H9 (cell line): ENCODE data around the gene USP36. TPM values are rescaled to one million over a fixed set of nuclear protein-coding genes. Genes with fewer than 3 reads are reported as not detected.
"Not testable (repeated sequence)": the region's sequence is repeated elsewhere in the genome, so short reads cannot be mapped to it uniquely, and the experiment has no call there.

ENCODE experiments used
- DNase-seq: peaks from one replicate; pipeline ENCODE4 v3.0.0-alpha.2; 2017
- H2AFZ ChIP-seq: one replicate; pipeline ENCODE4 v1.6.1; 2013; ENCODE audit warnings: mild to moderate bottlenecking, low read length, control low read depth, moderate library complexity
- H2AK5ac ChIP-seq: 2 replicates; pipeline ENCODE4 v1.6.1; 2013; ENCODE audit warnings: low read length, control low read depth, mixed read lengths; ENCODE audit not compliant: insufficient read length
- H2BK120ac ChIP-seq: one replicate; pipeline ENCODE4 v1.6.1; 2013; ENCODE audit warnings: low read depth, mild to moderate bottlenecking, low read length, control low read depth, inconsistent platforms; ENCODE audit not compliant: poor library complexity, severe bottlenecking
- H2BK12ac ChIP-seq: 2 replicates; pipeline ENCODE4 v1.6.1; 2013; ENCODE audit warnings: low read length, control low read depth, mixed read lengths, low read depth; ENCODE audit not compliant: insufficient read length
- H2BK15ac ChIP-seq: 2 replicates; pipeline ENCODE4 v1.6.1; 2013; ENCODE audit warnings: low read depth, low read length, control low read depth
- H2BK20ac ChIP-seq: one replicate; pipeline ENCODE4 v1.6.1; 2013; ENCODE audit warnings: low read depth, mild to moderate bottlenecking, low read length, control low read depth, inconsistent platforms; ENCODE audit not compliant: poor library complexity, severe bottlenecking
- H2BK5ac ChIP-seq: 2 replicates; pipeline ENCODE4 v1.6.1; 2013; ENCODE audit warnings: low read length, control low read depth, mixed read lengths; ENCODE audit not compliant: insufficient read length
- H3K14ac ChIP-seq: 2 replicates; pipeline ENCODE4 v1.6.1; 2013; ENCODE audit warnings: low read length, control low read depth; ENCODE audit not compliant: insufficient read depth
- H3K18ac ChIP-seq: 2 replicates; pipeline ENCODE4 v1.6.1; 2013; ENCODE audit warnings: low read depth, mild to moderate bottlenecking, mixed read lengths, low read length, control low read depth; ENCODE audit not compliant: insufficient read length
- H3K23ac ChIP-seq: 2 replicates; pipeline ENCODE4 v1.6.1; 2013; ENCODE audit warnings: low read length, control low read depth, mixed read lengths, low read depth; ENCODE audit not compliant: insufficient read length
- H3K23me2 ChIP-seq: 2 replicates; pipeline ENCODE4 v1.6.1; 2013; ENCODE audit warnings: low read depth, mild to moderate bottlenecking, mixed read lengths, low read length, control low read depth; ENCODE audit not compliant: insufficient read length, poor library complexity, severe bottlenecking
- H3K27ac ChIP-seq: 2 replicates; pipeline ENCODE4 v1.5.1; 2013; ENCODE audit warnings: low read length, control low read depth, mixed read lengths, low read depth; ENCODE audit not compliant: insufficient read length
- H3K27me3 ChIP-seq: 2 replicates; pipeline ENCODE4 v1.6.1; 2013; ENCODE audit warnings: low read length, control low read depth, inconsistent platforms; ENCODE audit not compliant: insufficient read depth
- H3K4ac ChIP-seq: 2 replicates; pipeline ENCODE4 v1.6.1; 2013; ENCODE audit warnings: low read depth, mild to moderate bottlenecking, control low read depth, inconsistent platforms, low read length, moderate library complexity
- H3K4me1 ChIP-seq: 2 replicates; pipeline ENCODE4 v1.6.1; 2013; ENCODE audit warnings: low read length, control low read depth, inconsistent platforms; ENCODE audit not compliant: insufficient read depth
- H3K4me2 ChIP-seq: 2 replicates; pipeline ENCODE4 v1.6.1; 2013; ENCODE audit warnings: low read length, control low read depth, mixed read lengths; ENCODE audit not compliant: insufficient read length, insufficient read depth
- H3K56ac ChIP-seq: 2 replicates; pipeline ENCODE4 v1.6.1; 2013; ENCODE audit warnings: low read depth, mild to moderate bottlenecking, mixed read lengths, low read length, control low read depth; ENCODE audit not compliant: insufficient read length
- H3K79me1 ChIP-seq: 2 replicates; pipeline ENCODE4 v1.6.1; 2013; ENCODE audit warnings: low read depth, mild to moderate bottlenecking, moderate library complexity, low read length, control low read depth, inconsistent platforms; ENCODE audit not compliant: insufficient read depth, poor library complexity, severe bottlenecking
- H3K79me2 ChIP-seq: 2 replicates; pipeline ENCODE4 v1.6.1; 2013; ENCODE audit warnings: low read length, control low read depth, inconsistent platforms; ENCODE audit not compliant: insufficient read depth
- H3K9ac ChIP-seq: 2 replicates; pipeline ENCODE4 v1.6.1; 2013; ENCODE audit warnings: low read length, control low read depth, mixed read lengths; ENCODE audit not compliant: insufficient read length; ENCODE audit errors: extremely low read depth
- H3K9me3 ChIP-seq: one replicate; pipeline ENCODE4 v1.6.1; 2013; ENCODE audit warnings: low read depth, low read length, inconsistent platforms; ENCODE audit not compliant: control insufficient read depth
- H3T11ph ChIP-seq: one replicate; pipeline ENCODE4 v1.6.1; 2013; ENCODE audit warnings: mild to moderate bottlenecking, low read length, control low read depth, inconsistent platforms
- H4K20me1 ChIP-seq: one replicate; pipeline ENCODE4 v1.6.1; 2013; ENCODE audit not compliant: control insufficient read depth, insufficient read length, insufficient read depth
- H4K5ac ChIP-seq: 2 replicates; pipeline ENCODE4 v1.6.1; 2013; ENCODE audit warnings: low read depth, mild to moderate bottlenecking, mixed read lengths, low read length, control low read depth; ENCODE audit not compliant: insufficient read length
- H4K8ac ChIP-seq: replicated peaks from 2 replicates; pipeline ENCODE4 v1.6.1; 2013; ENCODE audit warnings: low read length, control low read depth, mixed read lengths, low read depth; ENCODE audit not compliant: insufficient read length
- H4K91ac ChIP-seq: 2 replicates; pipeline ENCODE4 v1.6.1; 2013; ENCODE audit warnings: low read depth, mild to moderate bottlenecking, moderate library complexity, mixed read lengths, low read length, control low read depth; ENCODE audit not compliant: insufficient read length
- H3K27ac Mint-ChIP-seq, 3 experiments: 2 replicates in 2 of 3; 3 replicates in 1 of 3; pipeline ENCODE4 v1.8.0; 2020 to 2021; ENCODE audit warnings: mixed read lengths in 3 of 3, mild to moderate bottlenecking in 1 of 3, moderate library complexity in 1 of 3
- H3K27me3 Mint-ChIP-seq: 2 replicates; pipeline ENCODE4 v1.8.0; 2021; ENCODE audit warnings: low read depth, mild to moderate bottlenecking, moderate library complexity, mixed read lengths
- H3K36me3 Mint-ChIP-seq, 3 experiments: 2 replicates in 2 of 3; 3 replicates in 1 of 3; pipeline ENCODE4 v1.8.0; 2020 to 2021; ENCODE audit warnings: low read depth in 3 of 3, mixed read lengths in 3 of 3; ENCODE audit not compliant: insufficient read depth in 1 of 3
- H3K4me1 Mint-ChIP-seq, 2 experiments: 2 replicates each; pipeline ENCODE4 v1.8.0; 2020; ENCODE audit warnings: mixed read lengths in 2 of 2
- H3K4me3 Mint-ChIP-seq, 2 experiments: 2 replicates in 1 of 2; 3 replicates in 1 of 2; pipeline ENCODE4 v1.8.0; 2020 to 2021; ENCODE audit warnings: mild to moderate bottlenecking in 2 of 2, mixed read lengths in 2 of 2, moderate library complexity in 1 of 2
- H3K9me3 Mint-ChIP-seq, 2 experiments: 2 replicates in 1 of 2; 3 replicates in 1 of 2; pipeline ENCODE4 v1.8.0; 2020; ENCODE audit warnings: mild to moderate bottlenecking in 2 of 2, mixed read lengths in 2 of 2, moderate library complexity in 1 of 2
- CTCF ChIP-seq: fragments of 200-600 bp; sonication (generic); conservative IDR thresholded peaks from 3 replicates; pipeline ENCODE4 v1.8.0; 2021; ENCODE audit warnings: antibody characterized with exemption, mild to moderate bottlenecking
- WGBS: extraction: QIAGEN DNeasy Blood & Tissue Kit; methylation state at CpG from one replicate; pipeline ENCODE4 v1.1.7; 2013; ENCODE audit warnings: missing lambda C conversion rate, low lambda C conversion rate, mixed read lengths; ENCODE audit not compliant: insufficient read length; ENCODE audit errors: extremely low coverage; 5-methylcytosine and 5-hydroxymethylcytosine counted together
- total RNA-seq: library from RNA; stranded (reverse); gene quantifications from 2 replicates; pipeline ENCODE4 v1.2.1, GENCODE V29; 2021

The USP36 gene
- total RNA-seq, 1 experiment from 2014 or later: 106 TPM

GRCh38 chr17:78868391-78868790 is 27.8 kb upstream of the USP36 start:
- no peak for DNase-seq
- Histone ChIP-seq H3K4me1 (no peaks in the 10 kb centered on the region), H3K4me2 (no peak overlapping the region), H2BK120ac (no peak overlapping the region), H3T11ph (no peak overlapping the region), H3K79me1 (no peaks in the 10 kb centered on the region), H3K23me2 (no peaks in the 10 kb centered on the region), H3K4ac (no peak overlapping the region), H4K5ac (no peak overlapping the region), H3K9me3 (no peaks in the 10 kb centered on the region), H3K9ac (no peak overlapping the region), H3K56ac (no peak overlapping the region), H3K27ac (no peak overlapping the region), H2BK12ac (no peak overlapping the region), H3K18ac (no peak overlapping the region), H3K14ac (no peak overlapping the region; the same call in 1 of the 2 replicates), H4K91ac (no peak overlapping the region), H2BK20ac (no peak overlapping the region), H3K79me2 (no peaks in the 10 kb centered on the region), H2AK5ac (no peak overlapping the region), H4K8ac (no peak overlapping the region), H2AFZ (no peak overlapping the region), H4K20me1 (no peaks in the 10 kb centered on the region), H2BK5ac (no peak overlapping the region), H3K27me3 (no peaks in the 10 kb centered on the region), H2BK15ac (no peak overlapping the region), H3K23ac (no peak overlapping the region)
- H3K27me3 Mint-ChIP-seq: no peaks in the 10 kb centered on the region
- WGBS: no CpG with 5 or more reads among the region's 7 CpGs
- TF ChIP-seq CTCF: no peak
- no peaks in the 10 kb centered on the region for H3K9me3 Mint-ChIP-seq
- peaks cover 2 to 5% of the 10 kb centered on the region in 2 experiments; a peak in 1 of 4 replicates for H3K4me1 Mint-ChIP-seq
- H3K4me3 Mint-ChIP-seq: no peak overlapping the region
- no peak overlapping the region for H3K27ac Mint-ChIP-seq
- H3K36me3 Mint-ChIP-seq: peaks cover 7 to 36% (median 22%) of the 10 kb centered on the region in 3 experiments; a peak in 6 of 7 replicates

DNA sequence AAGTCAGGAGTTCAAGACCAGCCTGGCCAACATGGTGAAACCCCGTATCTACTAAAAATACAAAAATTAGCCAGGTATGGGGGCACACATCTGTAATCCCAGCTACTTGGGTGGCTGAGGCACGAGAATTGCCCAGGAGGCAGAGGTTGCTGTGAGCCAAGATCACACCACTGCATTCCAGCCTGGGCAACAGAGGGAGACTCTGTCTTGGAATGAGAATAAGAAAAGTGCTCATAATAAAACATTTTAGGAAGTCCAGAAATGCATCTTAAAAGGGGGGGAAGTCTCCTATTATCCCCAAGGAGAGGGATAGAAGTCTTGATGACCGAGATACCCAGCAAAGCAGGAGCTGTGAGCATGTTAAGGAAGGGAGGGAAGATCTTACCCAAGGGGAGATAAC is 26.4 kb upstream of the USP36 start:
- not testable (repeated sequence) for H2BK12ac ChIP-seq, H3K9me3 ChIP-seq

More for the DNA sequence above, 26.4 kb upstream of the USP36 start:
- not testable (repeated sequence) for H3K4me3 Mint-ChIP-seq, DNase-seq, H4K8ac ChIP-seq, H3K14ac ChIP-seq, H2BK15ac ChIP-seq, H3K18ac ChIP-seq, H4K91ac ChIP-seq, H3K56ac ChIP-seq, H3K79me1 ChIP-seq, H4K20me1 ChIP-seq, H3K9ac ChIP-seq, H2BK120ac ChIP-seq, H3K4ac ChIP-seq, H3K9me3 Mint-ChIP-seq, H3K27me3 ChIP-seq, H3T11ph ChIP-seq, H3K4me1 ChIP-seq, H2BK5ac ChIP-seq, H2BK20ac ChIP-seq, H3K4me1 Mint-ChIP-seq, H3K27ac ChIP-seq, H3K23ac ChIP-seq, H2AK5ac ChIP-seq, H4K5ac ChIP-seq, H3K4me2 ChIP-seq, H3K79me2 ChIP-seq, H2AFZ ChIP-seq, H3K27me3 Mint-ChIP-seq, H3K23me2 ChIP-seq
- H3K27ac Mint-ChIP-seq: peak overlapping the region in 2 of 3 experiments; percentile 31 to 83; a peak in 3 of 7 replicates
- peaks cover 7 to 35% (median 22%) of the 10 kb centered on the region in 3 experiments; a peak in 6 of 7 replicates for H3K36me3 Mint-ChIP-seq
- WGBS: no CpG with 5 or more reads among the region's 3 CpGs
